GM12878 (cell line): Measurements from ENCODE around the gene TMSB10. TPM values are rescaled to one million over a fixed set of nuclear protein-coding genes. Genes with fewer than 3 reads are reported as not detected.

Experiments used
- ATAC-seq: fragments of 200-7000 bp; cut with Tn5 transposase; 3 replicates; pipeline ENCODE4 v1.9.1; 2020; ENCODE audit warnings: mild to moderate bottlenecking, moderate library complexity
- BruUV-seq: library from RNA; stranded (reverse); fragments of 400-500 nt; replicated peaks from 2 replicates; lab custom pipeline; 2021; lab: Mats Ljungman, UMichigan
- CTCF ChIA-PET: fragments of 300-600 bp; sonication (Branson Sonifier 250); formaldehyde crosslinking; extraction: SDS; loops from one replicate; lab custom pipeline; 2021; ENCODE audit warnings: inconsistent platforms; lab: Yijun Ruan, JAX
- POLR2A ChIA-PET: fragments of 350-600 bp; formaldehyde crosslinking; extraction: SDS; loops from one replicate; lab custom pipeline; 2021; ENCODE audit warnings: inconsistent platforms; lab: Charles Lee
- RAD21 ChIA-PET: fragments of 300-600 bp; sonication (Branson Sonifier 250); formaldehyde crosslinking; loops from one replicate; lab custom pipeline; 2023; ENCODE audit warnings: antibody characterized with exemption; ENCODE audit not compliant: unreplicated experiment; lab: Charles Lee
- SMC1A ChIA-PET: fragments of 300-600 bp; sonication (Branson Sonifier 250); formaldehyde crosslinking; loops from one replicate; lab custom pipeline; 2023; ENCODE audit not compliant: unreplicated experiment, uncharacterized antibody; lab: Charles Lee
- DNase-seq: peaks from one replicate; pipeline ENCODE4 v3.0.0-alpha.2; 2011; ENCODE audit warnings: low read depth, low spot score
- FAIRE-seq: peaks from 3 replicates; lab custom pipeline; 2011; peaks lifted over from hg19 to GRCh38; lab: Jason Lieb, UNC
- H2AFZ ChIP-seq: 2 replicates; pipeline ENCODE4 v1.6.0; 2011; ENCODE audit warnings: low read depth, low read length, control low read depth; ENCODE audit not compliant: control insufficient read depth
- H3K27ac ChIP-seq: 2 replicates; pipeline ENCODE4 v1.5.1; 2011; ENCODE audit warnings: control low read depth; ENCODE audit not compliant: control insufficient read depth, insufficient read depth
- H3K27me3 ChIP-seq, 2 experiments: replicated peaks in 1 of 2; 2 replicates each; pipeline versions ENCODE4 v1.6.0 to v1.6.1; 2011; ENCODE audit warnings: low read length in 1 of 2; ENCODE audit not compliant: control insufficient read depth in 2 of 2, insufficient read depth in 2 of 2
- H3K36me3 ChIP-seq, 2 experiments: 2 replicates each; pipeline ENCODE4 v1.5.1; 2011; ENCODE audit warnings: low read length in 1 of 2; ENCODE audit not compliant: control insufficient read depth in 2 of 2, insufficient read depth in 2 of 2
- H3K4me1 ChIP-seq: 2 replicates; pipeline ENCODE4 v1.6.1; 2011; ENCODE audit warnings: mild to moderate bottlenecking, low read length, moderate library complexity, mixed read lengths; ENCODE audit not compliant: control insufficient read depth, insufficient read depth
- H3K4me2 ChIP-seq: 2 replicates; pipeline ENCODE4 v1.6.0; 2011; ENCODE audit warnings: control low read depth; ENCODE audit not compliant: control insufficient read depth, insufficient read depth
- H3K4me3 ChIP-seq: fragments of 200-600 bp; sonication (generic); 2 replicates; pipeline ENCODE4 v1.5.1; 2016
- H3K79me2 ChIP-seq: 2 replicates; pipeline ENCODE4 v1.6.0; 2011; ENCODE audit warnings: low read length; ENCODE audit not compliant: control insufficient read depth, insufficient read depth
- H3K9ac ChIP-seq: 2 replicates; pipeline ENCODE4 v1.8.0; 2011; ENCODE audit warnings: low read length, control low read depth, mixed read lengths; ENCODE audit not compliant: control insufficient read depth, insufficient read depth
- H3K9me3 ChIP-seq: replicated peaks from 3 replicates; pipeline ENCODE4 v1.5.1; 2011; ENCODE audit warnings: mild to moderate bottlenecking, low read length; ENCODE audit not compliant: control insufficient read depth, insufficient read depth
- H4K20me1 ChIP-seq: 2 replicates; pipeline ENCODE4 v1.6.0; 2011; ENCODE audit not compliant: control insufficient read depth, insufficient read depth
- ASH2L ChIP-seq: fragments of 300-600, 200-600 bp; sonication (generic); IDR thresholded peaks from 2 replicates; pipeline ENCODE4 v1.6.1; 2017; ENCODE audit warnings: low read depth, mild to moderate bottlenecking, borderline replicate concordance
- BACH1 ChIP-seq: fragments of 450-650 bp; IDR thresholded peaks from 2 replicates; pipeline ENCODE4 v1.6.1; 2017; ENCODE audit warnings: mild to moderate bottlenecking, borderline replicate concordance
- CBX3 ChIP-seq: fragments of 200-600 bp; sonication (generic); IDR thresholded peaks from 2 replicates; pipeline ENCODE4 v1.6.1; 2016; ENCODE audit warnings: low read depth, borderline replicate concordance
- CEBPZ ChIP-seq: fragments of 150-350 bp; IDR thresholded peaks from 2 replicates; pipeline ENCODE4 v1.6.1; 2016; ENCODE audit warnings: low read depth, low read length
- CREB1 ChIP-seq: IDR thresholded peaks from 2 replicates; pipeline ENCODE4 v1.6.1; 2012; ENCODE audit warnings: low read depth, mild to moderate bottlenecking, inconsistent platforms
- GABPA ChIP-seq: IDR thresholded peaks from 2 replicates; pipeline ENCODE4 v1.6.1; 2014; ENCODE audit warnings: antibody characterized with exemption, low read depth, mild to moderate bottlenecking, inconsistent platforms
- HDAC6 ChIP-seq: fragments of 200-600 bp; sonication (generic); IDR thresholded peaks from one replicate; pipeline ENCODE4 v1.8.0; 2017; ENCODE audit warnings: antibody characterized with exemption; ENCODE audit not compliant: unreplicated experiment
- HSF1 ChIP-seq: fragments of 150-350 bp; IDR thresholded peaks from 2 replicates; pipeline ENCODE4 v1.6.1; 2014; ENCODE audit warnings: mild to moderate bottlenecking, low read depth, low read length
- JUNB ChIP-seq: IDR thresholded peaks from 2 replicates; pipeline ENCODE4 v1.6.1; 2016; ENCODE audit warnings: antibody characterized with exemption, mild to moderate bottlenecking
- MAX ChIP-seq: IDR thresholded peaks from 2 replicates; pipeline ENCODE4 v1.6.1; 2012; ENCODE audit warnings: low read depth, low read length, improper control_type of control experiment
- MLLT1 ChIP-seq: fragments of 450-650 bp; IDR thresholded peaks from 2 replicates; pipeline ENCODE4 v1.6.1; 2016; ENCODE audit warnings: mild to moderate bottlenecking
- NBN ChIP-seq: fragments of 450-650 bp; IDR thresholded peaks from 2 replicates; pipeline ENCODE4 v1.6.1; 2016
- NFXL1 ChIP-seq: fragments of 450-650 bp; IDR thresholded peaks from 2 replicates; pipeline ENCODE4 v1.6.1; 2017; ENCODE audit warnings: antibody characterized with exemption, mild to moderate bottlenecking, borderline replicate concordance
- NR2C1 ChIP-seq: fragments of 450-650 bp; IDR thresholded peaks from 2 replicates; pipeline ENCODE4 v1.6.1; 2017; ENCODE audit warnings: antibody characterized with exemption, mild to moderate bottlenecking, moderate library complexity
- YBX1 ChIP-seq: fragments of 450-650 bp; IDR thresholded peaks from 2 replicates; pipeline ENCODE4 v1.6.1; 2016; ENCODE audit warnings: antibody characterized with exemption
- ZNF384 ChIP-seq: IDR thresholded peaks from 2 replicates; pipeline ENCODE4 v1.6.1; 2012; ENCODE audit warnings: low read depth, mild to moderate bottlenecking, low read length, improper control_type of control experiment, borderline replicate concordance
- WGBS: methylation state at CpG from one replicate; pipeline ENCODE4 v1.1.6; 2016; ENCODE audit warnings: low lambda C conversion rate; ENCODE audit not compliant: insufficient replicate concordance, insufficient coverage; ENCODE audit errors: missing lambda C conversion rate; 5-methylcytosine and 5-hydroxymethylcytosine counted together
- in situ Hi-C: fragments of 300-500 bp; cut with MboI; formaldehyde crosslinking; loops from 9 replicates; pipeline ENCODE4 v1.14.3; 2018; ENCODE audit warnings: mixed read lengths
- intact Hi-C: fragments of 100-400 bp; cut with micrococcal nuclease; formaldehyde crosslinking; loops from one replicate; pipeline ENCODE4 v1.14.2; 2022; ENCODE audit not compliant: unreplicated experiment
- polyA plus RNA-seq, 11 experiments: library from polyadenylated mRNA; depleted of rRNA in 4 of 11; unstranded in 6 of 11; stranded (reverse) in 5 of 11; fragments of >200 nt; fragmentation: Nextera tagmentation in 4 of 11; fragmentation: Illumina TruSeq in 1 of 11; extraction: Ambion mirVana in 4 of 11; extraction: Trizol in 1 of 11; gene quantifications; 1 replicate in 1 of 11; 2 replicates in 10 of 11; pipeline versions ENCODE4 v1.2.1 to v1.2.3, GENCODE V29; 2011 to 2016; ENCODE audit warnings: inconsistent platforms in 2 of 11, missing spikeins in 2 of 11, low read depth in 1 of 11
- total RNA-seq, 4 experiments: library from RNA; depleted of rRNA in 3 of 4; stranded (reverse); fragments of >200 nt in 3 of 4; fragmentation: Illumina TruSeq in 1 of 4; extraction: Trizol in 1 of 4; gene quantifications; 2 replicates each; pipeline versions ENCODE4 v1.2.1 to v1.2.3, GENCODE V29; 2013 to 2021

The TMSB10 gene
- total and polyA plus RNA-seq, 10 of the 15 experiments (the other 5 are each of a cell fraction or from before 2014, with no cell fraction given), result 1,406 to 4,860 (median 3,381) TPM

GRCh38 chr2:84902526-84902925 is 2.9 kb upstream of the TMSB10 start:
- H3K4me3 ChIP-seq, result no peak overlapping the region
- BruUV-seq, result no TSS peak
- 92% methylated on average over 4 of the region's 4 CpGs for WGBS
- FAIRE-seq (no peak), DNase-seq (no peak), ATAC-seq (no peak)
- no peaks in the 10 kb centered on the region for H3K36me3 ChIP-seq
- in situ Hi-C loops (no loop called here), intact Hi-C loops (no loop called here)
- H2AFZ ChIP-seq, result no peak overlapping the region
- CTCF ChIA-PET, result interaction anchor here (1.6 to 4.1 kb wide), 4 partner anchors 14 to 23 kb away, joined by 3 to 18 read pairs (median 6); no protein-coding TSS in a partner anchor
- POLR2A ChIA-PET, result interaction anchor here (1.1 to 1.5 kb wide), 2 partner anchors 14 to 16 kb away, joined by 4 to 5 read pairs; no protein-coding TSS in a partner anchor
- SMC1A ChIA-PET, result interaction anchor here (0.7 to 2.3 kb wide), 2 partner anchors 22 kb away, joined by 3 to 16 read pairs; partner anchors contain the start of gene TRABD2A
- no peaks in the 10 kb centered on the region for H3K27me3 ChIP-seq
- no peak overlapping the region for H3K27ac ChIP-seq
- H3K9me3 ChIP-seq, result no peaks in the 10 kb centered on the region; the same call in 2 of the 3 replicates
- peaks cover 23% of the 10 kb centered on the region for H3K4me1 ChIP-seq
- TF ChIP-seq ASH2L (no peak), ZNF384 (no peak), HDAC6 (no peak), YBX1 (no peak), NBN (no peak), GABPA (no peak), HSF1 (no peak), MAX (no peak), MLLT1 (no peak), NFXL1 (no peak), CREB1 (no peak), CEBPZ (no peak), CBX3 (no peak), BACH1 (no peak), NR2C1 (no peak), JUNB (no peak)
- no peak overlapping the region for H3K9ac ChIP-seq
- H3K4me2 ChIP-seq, result no peak overlapping the region
- no peaks in the 10 kb centered on the region for H4K20me1 ChIP-seq
- RAD21 ChIA-PET, result interaction anchor here (1.0 to 1.5 kb wide), 2 partner anchors 13 to 28 kb away, joined by 3 read pairs; no protein-coding TSS in a partner anchor
- peaks cover 20% of the 10 kb centered on the region for H3K79me2 ChIP-seq
